Choroid plexus epithelial cell (primary cell): Measurements from ENCODE around the gene KRT72.

Experiments
- DNase-seq: peaks from one replicate; pipeline ENCODE4 v3.0.0-alpha.2; 2010; ENCODE audit warnings: low read depth
- H3K4me3 ChIP-seq: 2 replicates; pipeline ENCODE4 v1.5.1; 2011; ENCODE audit warnings: low read depth, mild to moderate bottlenecking, control low read depth, low read length, moderate library complexity
- TF ChIP-seq, protein P1 (sequence below): conservative IDR thresholded peaks from 2 replicates; pipeline ENCODE4 v1.5.1; 2011; ENCODE audit warnings: low read depth, mild to moderate bottlenecking, control low read depth, inconsistent platforms, low read length, moderate library complexity

The KRT72 gene

DNA sequence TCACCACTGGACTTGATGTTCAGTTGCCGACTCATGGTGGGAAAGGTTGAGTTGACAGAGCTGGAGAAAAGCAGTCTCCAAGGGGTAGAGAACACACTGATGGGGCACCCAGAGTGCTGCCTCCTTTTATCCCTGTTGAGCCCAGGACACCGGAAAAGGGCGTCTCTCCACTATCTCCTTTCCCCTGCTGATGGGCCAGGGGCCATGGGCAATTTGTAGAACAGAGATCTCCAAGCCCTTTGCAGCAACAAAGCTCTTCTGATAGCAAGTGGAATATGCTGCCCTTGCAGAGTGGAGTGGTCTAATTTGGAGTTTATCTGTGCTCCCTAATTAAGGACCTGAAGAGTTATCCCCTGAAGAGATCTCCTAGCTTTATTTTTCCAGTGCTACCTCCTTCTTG is 27.5 kb downstream of the KRT72 start, which contains the start of gene KRT74:
KRT74 (minus strand) TSS at position 101 of the 400 bp plus-strand sequence; CDS start at position 35, 66 bp downstream.
- no peak for DNase-seq
- TF ChIP-seq, protein P1, sequence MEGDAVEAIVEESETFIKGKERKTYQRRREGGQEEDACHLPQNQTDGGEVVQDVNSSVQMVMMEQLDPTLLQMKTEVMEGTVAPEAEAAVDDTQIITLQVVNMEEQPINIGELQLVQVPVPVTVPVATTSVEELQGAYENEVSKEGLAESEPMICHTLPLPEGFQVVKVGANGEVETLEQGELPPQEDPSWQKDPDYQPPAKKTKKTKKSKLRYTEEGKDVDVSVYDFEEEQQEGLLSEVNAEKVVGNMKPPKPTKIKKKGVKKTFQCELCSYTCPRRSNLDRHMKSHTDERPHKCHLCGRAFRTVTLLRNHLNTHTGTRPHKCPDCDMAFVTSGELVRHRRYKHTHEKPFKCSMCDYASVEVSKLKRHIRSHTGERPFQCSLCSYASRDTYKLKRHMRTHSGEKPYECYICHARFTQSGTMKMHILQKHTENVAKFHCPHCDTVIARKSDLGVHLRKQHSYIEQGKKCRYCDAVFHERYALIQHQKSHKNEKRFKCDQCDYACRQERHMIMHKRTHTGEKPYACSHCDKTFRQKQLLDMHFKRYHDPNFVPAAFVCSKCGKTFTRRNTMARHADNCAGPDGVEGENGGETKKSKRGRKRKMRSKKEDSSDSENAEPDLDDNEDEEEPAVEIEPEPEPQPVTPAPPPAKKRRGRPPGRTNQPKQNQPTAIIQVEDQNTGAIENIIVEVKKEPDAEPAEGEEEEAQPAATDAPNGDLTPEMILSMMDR: no peak
- H3K4me3 ChIP-seq: no peak within 1 kb of the TSS

DNA sequence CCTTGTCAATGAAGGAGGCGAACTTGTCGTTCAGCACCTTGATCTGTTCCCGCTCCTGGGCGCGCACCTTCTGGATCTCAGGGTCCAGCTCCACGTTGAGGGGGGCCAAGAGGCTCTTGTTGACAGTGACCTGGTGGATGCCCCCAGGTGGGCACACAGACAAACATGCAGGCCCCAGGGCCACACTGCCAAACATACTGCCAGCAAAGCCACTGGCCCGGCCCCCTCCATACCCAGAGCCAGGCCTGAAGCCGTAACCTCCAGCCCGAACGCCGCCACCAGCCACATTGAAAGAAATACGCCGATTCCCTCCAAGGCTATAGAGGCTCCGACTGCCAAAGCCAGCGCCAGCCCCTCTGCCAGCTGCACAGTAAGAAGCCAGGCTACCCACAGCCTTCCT is 28.0 kb downstream of the KRT72 start:
- no peak for DNase-seq
- H3K4me3 ChIP-seq: no peak overlapping the region
- TF ChIP-seq, protein P1: no peak

DNA sequence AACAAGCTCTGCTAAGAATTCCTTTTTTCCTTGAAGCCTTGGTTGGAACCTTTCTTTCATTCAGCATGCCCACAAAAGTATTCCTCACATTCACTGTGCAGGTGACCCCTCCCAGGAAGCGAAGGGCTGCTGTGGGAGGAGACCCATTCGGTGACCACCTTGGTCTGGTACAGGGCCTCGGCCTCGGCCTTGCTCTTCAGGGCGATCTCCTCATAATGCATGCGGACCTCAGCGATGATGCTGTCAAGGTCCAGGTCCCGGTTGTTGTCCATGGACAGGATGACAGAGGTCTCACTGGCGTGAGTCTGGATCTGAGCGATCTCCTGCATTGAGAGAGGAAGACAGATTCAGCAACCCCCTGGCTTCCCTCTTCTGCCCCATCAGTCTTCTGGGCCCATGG is 30.8 kb downstream of the KRT72 start:
- TF ChIP-seq, protein P1: no peak
- no peak for DNase-seq
- no peak overlapping the region for H3K4me3 ChIP-seq

DNA sequence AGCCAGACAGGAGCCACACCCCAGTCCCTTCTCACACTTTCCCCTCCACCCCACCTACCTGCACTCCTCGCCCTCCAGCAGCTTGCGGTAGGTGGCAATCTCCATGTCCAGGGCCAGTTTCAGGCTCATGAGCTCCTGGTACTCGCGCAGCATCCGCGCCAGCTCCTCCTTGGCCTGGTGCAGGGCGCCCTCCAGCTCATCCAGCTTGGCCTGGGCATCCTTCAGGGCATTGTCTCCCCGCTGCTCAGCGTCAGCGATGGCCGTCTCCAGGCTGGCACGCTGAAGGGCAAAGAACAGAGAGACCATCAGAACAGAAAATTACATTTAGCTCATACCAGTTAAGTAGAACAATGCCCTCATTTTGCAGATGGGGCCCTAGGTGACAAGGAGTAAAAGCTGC is 33.2 kb downstream of the KRT72 start:
- no peak for DNase-seq
- TF ChIP-seq, protein P1: no peak
- no peak overlapping the region for H3K4me3 ChIP-seq

DNA sequence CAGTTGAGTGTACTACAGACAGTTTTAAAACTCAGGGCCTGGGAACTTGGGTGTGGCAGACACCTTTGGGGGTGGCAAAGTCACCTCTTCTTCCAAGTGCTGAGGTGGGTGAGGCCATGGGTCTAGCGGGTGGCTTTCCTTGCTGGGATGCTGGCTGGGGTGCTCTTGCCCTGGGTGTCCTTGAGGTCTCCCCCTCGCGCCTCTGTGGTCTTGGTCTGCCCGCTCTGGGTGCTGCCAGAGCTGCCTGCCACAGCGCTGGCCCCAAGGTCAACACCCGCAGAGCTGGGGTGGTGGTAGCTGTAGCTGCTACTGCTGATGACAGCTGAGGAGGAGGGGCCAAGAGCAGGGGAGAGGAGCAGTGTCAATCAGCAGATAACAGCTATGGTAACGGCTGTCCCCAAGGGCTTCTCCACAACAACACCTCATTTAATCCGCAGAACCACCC is 34.4 kb downstream of the KRT72 start:
- TF ChIP-seq, protein P1: no peak
- DNase-seq: no peak
- no peak overlapping the region for H3K4me3 ChIP-seq

DNA sequence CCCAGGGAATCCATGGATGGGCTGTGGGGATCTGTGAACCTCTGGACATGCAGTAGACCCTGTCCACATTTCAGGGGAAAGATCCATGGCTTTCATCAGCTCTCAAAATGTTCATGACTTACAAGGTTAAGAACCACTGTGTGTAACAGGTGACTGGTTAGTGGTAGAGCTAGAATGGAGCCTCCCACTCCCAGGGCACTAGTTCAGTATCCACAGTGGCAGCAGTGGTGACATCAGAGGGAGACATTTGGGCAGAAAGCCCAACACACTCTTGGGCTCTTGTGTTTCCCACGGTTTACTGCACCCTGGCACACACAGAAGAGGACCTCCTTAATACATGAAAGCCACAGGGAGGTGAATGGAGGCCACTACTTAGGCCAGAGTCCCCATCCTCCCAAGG is 36.7 kb downstream of the KRT72 start:
- TF ChIP-seq, protein P1: no peak
- H3K4me3 ChIP-seq: no peak overlapping the region
- no peak for DNase-seq

DNA sequence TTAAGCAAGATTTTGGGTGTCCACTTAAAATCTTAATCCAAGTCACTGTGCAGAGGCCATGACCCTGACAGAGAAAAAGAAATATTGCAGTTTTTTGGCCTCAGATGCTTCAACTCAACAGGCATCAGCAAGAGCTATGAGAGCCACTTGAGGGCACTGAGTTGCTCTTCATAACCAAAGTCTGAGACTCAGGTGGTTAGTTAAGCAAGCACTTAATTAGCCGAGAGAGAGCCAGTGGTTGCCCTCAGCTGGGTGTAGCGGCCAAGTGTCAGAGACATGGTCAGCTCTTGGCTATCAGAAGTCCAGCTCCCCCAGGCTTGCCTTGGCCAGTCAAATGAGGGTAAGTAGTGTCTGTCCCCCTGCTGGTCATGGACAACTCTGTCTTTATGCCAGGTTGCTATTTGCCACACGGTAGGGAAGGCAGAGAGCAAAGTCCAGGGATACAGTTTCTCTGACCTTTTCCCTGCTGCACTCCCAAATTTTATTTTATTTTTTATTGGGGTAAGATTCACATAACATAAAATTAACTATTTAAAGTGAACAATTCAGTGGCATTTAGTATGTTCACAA is 39.3 kb downstream of the KRT72 start:
- TF ChIP-seq, protein P1: peak; percentile 51
- no peak overlapping the region for H3K4me3 ChIP-seq
- DNase-seq: peak; percentile 15
